Liver (tissue), 9 donors: ENCODE measurements around the gene PDE9A. TPM values are rescaled to one million over a fixed set of nuclear protein-coding genes. Genes with fewer than 3 reads are reported as not detected.

Source experiments
- DNase-seq: peaks from one replicate; pipeline ENCODE4 v3.0.0-alpha.2; 2017; ENCODE audit warnings: low spot score
- H3K27ac ChIP-seq, 2 donors: one replicate each; pipeline ENCODE4 v1.7.0; 2013; ENCODE audit warnings: inconsistent platforms in 2 of 2, low read length in 2 of 2, control low read depth in 1 of 2, low read depth in 1 of 2, mild to moderate bottlenecking in 1 of 2
- H3K27me3 ChIP-seq, 4 donors: one replicate each; pipeline versions ENCODE4 v1.6.1 to v1.7.0; 2013; ENCODE audit warnings: low read length in 3 of 4, inconsistent platforms in 1 of 4, mild to moderate bottlenecking in 1 of 4, moderate library complexity in 1 of 4; ENCODE audit not compliant: control insufficient read depth in 4 of 4, insufficient read depth in 4 of 4
- H3K36me3 ChIP-seq, 4 donors: one replicate each; pipeline versions ENCODE4 v1.6.1 to v1.7.0; 2013; ENCODE audit warnings: low read length in 3 of 4, mild to moderate bottlenecking in 3 of 4, low read depth in 1 of 4, moderate library complexity in 1 of 4; ENCODE audit not compliant: control insufficient read depth in 4 of 4, insufficient read depth in 3 of 4
- H3K4me1 ChIP-seq, 4 donors: one replicate each; pipeline versions ENCODE4 v1.6.1 to v1.7.0; 2013; ENCODE audit warnings: low read length in 3 of 4, mild to moderate bottlenecking in 3 of 4, moderate library complexity in 1 of 4; ENCODE audit not compliant: control insufficient read depth in 4 of 4, insufficient read depth in 4 of 4
- H3K4me3 ChIP-seq, 3 donors: one replicate each; pipeline versions ENCODE4 v1.6.1 to v1.7.0; 2013; ENCODE audit warnings: low read length in 3 of 3, control low read depth in 1 of 3, low read depth in 1 of 3, mild to moderate bottlenecking in 1 of 3
- H3K9ac ChIP-seq, 2 donors: one replicate each; pipeline ENCODE4 v1.7.0; 2013; ENCODE audit warnings: low read length in 2 of 2, mild to moderate bottlenecking in 2 of 2, moderate library complexity in 2 of 2, control low read depth in 1 of 2, low read depth in 1 of 2
- H3K9me3 ChIP-seq, 4 donors: one replicate each; pipeline versions ENCODE4 v1.6.1 to v1.7.0; 2013; ENCODE audit warnings: low read length in 3 of 4; ENCODE audit not compliant: control insufficient read depth in 4 of 4
- EGR1 ChIP-seq, 2 donors: IDR thresholded peaks; 2 replicates each; pipeline ENCODE4 v1.6.1; 2016 to 2018; ENCODE audit warnings: antibody characterized with exemption in 2 of 2, low read depth in 2 of 2
- FOXA1 ChIP-seq: IDR thresholded peaks from 2 replicates; pipeline ENCODE4 v1.6.1; 2016; ENCODE audit warnings: antibody characterized with exemption
- FOXA2 ChIP-seq: IDR thresholded peaks from 2 replicates; pipeline ENCODE4 v1.6.1; 2016; ENCODE audit warnings: antibody characterized with exemption
- GABPA ChIP-seq, 2 donors: IDR thresholded peaks in 1 of 2; conservative IDR thresholded peaks in 1 of 2; 2 replicates each; pipeline ENCODE4 v1.6.1; 2016; ENCODE audit warnings: antibody characterized with exemption in 2 of 2, mild to moderate bottlenecking in 1 of 2, moderate library complexity in 1 of 2
- HNF4A ChIP-seq, 2 donors: conservative IDR thresholded peaks; 2 replicates each; pipeline ENCODE4 v1.6.1; 2016; ENCODE audit warnings: antibody characterized with exemption in 2 of 2, mild to moderate bottlenecking in 2 of 2
- HNF4G ChIP-seq: IDR thresholded peaks from 2 replicates; pipeline ENCODE4 v1.6.1; 2016; ENCODE audit warnings: antibody characterized with exemption
- JUND ChIP-seq, 2 donors: IDR thresholded peaks; 2 replicates each; pipeline ENCODE4 v1.6.1; 2016; ENCODE audit warnings: antibody characterized with exemption in 2 of 2
- NR2F2 ChIP-seq: IDR thresholded peaks from 2 replicates; pipeline ENCODE4 v1.6.1; 2016; ENCODE audit warnings: antibody characterized with exemption
- RAD21 ChIP-seq, 2 donors: IDR thresholded peaks; 2 replicates each; pipeline ENCODE4 v1.6.1; 2016; ENCODE audit warnings: antibody characterized with exemption in 2 of 2, mild to moderate bottlenecking in 2 of 2
- REST ChIP-seq: IDR thresholded peaks from 2 replicates; pipeline ENCODE4 v1.6.1; 2016; ENCODE audit warnings: antibody characterized with exemption, mild to moderate bottlenecking
- RXRA ChIP-seq, 2 donors: IDR thresholded peaks; 2 replicates each; pipeline ENCODE4 v1.6.1; 2017 to 2018; ENCODE audit warnings: antibody characterized with exemption in 2 of 2, mild to moderate bottlenecking in 1 of 2
- SP1 ChIP-seq: IDR thresholded peaks from 2 replicates; pipeline ENCODE4 v1.6.1; 2018; ENCODE audit warnings: antibody characterized with exemption, mild to moderate bottlenecking
- TAF1 ChIP-seq: conservative IDR thresholded peaks from 2 replicates; pipeline ENCODE4 v1.6.1; 2016; ENCODE audit warnings: antibody characterized with exemption, mild to moderate bottlenecking
- YY1 ChIP-seq: IDR thresholded peaks from 2 replicates; pipeline ENCODE4 v1.6.1; 2016; ENCODE audit warnings: antibody characterized with exemption, mild to moderate bottlenecking
- ZBTB33 ChIP-seq: IDR thresholded peaks from 2 replicates; pipeline ENCODE4 v1.6.1; 2016; ENCODE audit warnings: antibody characterized with exemption
- WGBS: extraction: QIAGEN DNeasy Blood & Tissue Kit; methylation state at CpG from one replicate; pipeline ENCODE4 v1.1.7; 2013; 5-methylcytosine and 5-hydroxymethylcytosine counted together
- polyA plus RNA-seq, 2 donors: library from polyadenylated mRNA; stranded (reverse) in 1 of 2; unstranded in 1 of 2; fragments of 200-250 nt in 1 of 2; fragments of >200 nt in 1 of 2; fragmentation: Nextera tagmentation in 1 of 2; extraction: Ambion mirVana in 1 of 2; gene quantifications; one replicate each; pipeline versions ENCODE4 v1.2.1 to v1.2.3, GENCODE V29; 2013 to 2015
- total RNA-seq, 2 donors: library from RNA; depleted of rRNA; stranded (reverse); fragments of >200 nt; gene quantifications; one replicate each; pipeline ENCODE4 v1.2.3, GENCODE V29; 2014
- TF ChIP-seq, protein P1 (sequence below): fragments of 150-350 bp; IDR thresholded peaks from 2 replicates; pipeline ENCODE4 v1.5.1; 2017; ENCODE audit warnings: improper control_type of control experiment, low read depth, low read length; ENCODE audit not compliant: missing input control
- TF ChIP-seq, protein P2 (sequence below): IDR thresholded peaks from 2 replicates; pipeline ENCODE4 v1.6.1; 2016; ENCODE audit warnings: antibody characterized with exemption
- TF ChIP-seq, protein P3 (sequence below): IDR thresholded peaks from 2 replicates; pipeline ENCODE4 v1.6.1; 2016; ENCODE audit warnings: antibody characterized with exemption
- donor health status: healthy.
- donor health status: healthy.
- donor health status: healthy.
- donor health status: healthy.
- donor health status: healthy.

The PDE9A gene
- total and polyA plus RNA-seq, 4 donors: 1.5 to 4.2 (median 2.7) TPM

- H3K27me3 ChIP-seq: no peaks in the 10 kb centered on the region
- H3K4me1 ChIP-seq: no peaks in the 10 kb centered on the region
- WGBS: 91% methylated on average over 1 of the region's 1 CpG
- no peaks in the 10 kb centered on the region for H3K36me3 ChIP-seq
- TF ChIP-seq HNF4G (no peak), RAD21 (IDR thresholded peaks at IDR 0.05) (no peak), GABPA (IDR thresholded peaks at IDR 0.05 in 1 of 2, conservative IDR thresholded peaks at IDR 0.05 in 1 of 2) (no peak), SP1 (no peak), REST (no peak), EGR1 (IDR thresholded peaks at IDR 0.05; ENCODE audit: low read depth in 2 of 2) (no peak), YY1 (no peak), NR2F2 (no peak), ZBTB33 (no peak), TAF1 (no peak), RXRA (IDR thresholded peaks at IDR 0.05) (no peak), FOXA2 (no peak), JUND (IDR thresholded peaks at IDR 0.05) (no peak), FOXA1 (no peak), HNF4A (conservative IDR thresholded peaks at IDR 0.05) (no peak)
- TF ChIP-seq, protein P1, sequence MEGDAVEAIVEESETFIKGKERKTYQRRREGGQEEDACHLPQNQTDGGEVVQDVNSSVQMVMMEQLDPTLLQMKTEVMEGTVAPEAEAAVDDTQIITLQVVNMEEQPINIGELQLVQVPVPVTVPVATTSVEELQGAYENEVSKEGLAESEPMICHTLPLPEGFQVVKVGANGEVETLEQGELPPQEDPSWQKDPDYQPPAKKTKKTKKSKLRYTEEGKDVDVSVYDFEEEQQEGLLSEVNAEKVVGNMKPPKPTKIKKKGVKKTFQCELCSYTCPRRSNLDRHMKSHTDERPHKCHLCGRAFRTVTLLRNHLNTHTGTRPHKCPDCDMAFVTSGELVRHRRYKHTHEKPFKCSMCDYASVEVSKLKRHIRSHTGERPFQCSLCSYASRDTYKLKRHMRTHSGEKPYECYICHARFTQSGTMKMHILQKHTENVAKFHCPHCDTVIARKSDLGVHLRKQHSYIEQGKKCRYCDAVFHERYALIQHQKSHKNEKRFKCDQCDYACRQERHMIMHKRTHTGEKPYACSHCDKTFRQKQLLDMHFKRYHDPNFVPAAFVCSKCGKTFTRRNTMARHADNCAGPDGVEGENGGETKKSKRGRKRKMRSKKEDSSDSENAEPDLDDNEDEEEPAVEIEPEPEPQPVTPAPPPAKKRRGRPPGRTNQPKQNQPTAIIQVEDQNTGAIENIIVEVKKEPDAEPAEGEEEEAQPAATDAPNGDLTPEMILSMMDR: no peak
- TF ChIP-seq, protein P2, sequence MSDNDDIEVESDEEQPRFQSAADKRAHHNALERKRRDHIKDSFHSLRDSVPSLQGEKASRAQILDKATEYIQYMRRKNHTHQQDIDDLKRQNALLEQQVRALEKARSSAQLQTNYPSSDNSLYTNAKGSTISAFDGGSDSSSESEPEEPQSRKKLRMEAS: no peak
- TF ChIP-seq, protein P3, sequence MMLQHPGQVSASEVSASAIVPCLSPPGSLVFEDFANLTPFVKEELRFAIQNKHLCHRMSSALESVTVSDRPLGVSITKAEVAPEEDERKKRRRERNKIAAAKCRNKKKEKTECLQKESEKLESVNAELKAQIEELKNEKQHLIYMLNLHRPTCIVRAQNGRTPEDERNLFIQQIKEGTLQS: no peak
- no peak for DNase-seq
- no peak overlapping the region for H3K27ac ChIP-seq
- H3K9ac ChIP-seq: no peak overlapping the region
- H3K9me3 ChIP-seq: no peaks in the 10 kb centered on the region
- no peak overlapping the region for H3K4me3 ChIP-seq
These were observed 161.8 kb downstream of the PDE9A start for GRCh38 chr21:42815217-42815616.
